GM10266 (cell line): ENCODE data around the gene BAIAP2L1.
"Not testable (repeated sequence)": the region's sequence is repeated elsewhere in the genome, so short reads cannot be mapped to it uniquely, and the experiment has no call there.

Experiments used
- DNase-seq: peaks from one replicate; pipeline ENCODE4 v3.0.0; 2012; ENCODE audit errors: extremely low spot score
- TF ChIP-seq, protein P1 (sequence below): IDR thresholded peaks from 2 replicates; pipeline ENCODE4 v1.5.1; 2012; ENCODE audit warnings: mild to moderate bottlenecking, low read depth; ENCODE audit not compliant: control insufficient read depth, insufficient read depth; ENCODE audit errors: missing control alignments

The BAIAP2L1 gene

DNA sequence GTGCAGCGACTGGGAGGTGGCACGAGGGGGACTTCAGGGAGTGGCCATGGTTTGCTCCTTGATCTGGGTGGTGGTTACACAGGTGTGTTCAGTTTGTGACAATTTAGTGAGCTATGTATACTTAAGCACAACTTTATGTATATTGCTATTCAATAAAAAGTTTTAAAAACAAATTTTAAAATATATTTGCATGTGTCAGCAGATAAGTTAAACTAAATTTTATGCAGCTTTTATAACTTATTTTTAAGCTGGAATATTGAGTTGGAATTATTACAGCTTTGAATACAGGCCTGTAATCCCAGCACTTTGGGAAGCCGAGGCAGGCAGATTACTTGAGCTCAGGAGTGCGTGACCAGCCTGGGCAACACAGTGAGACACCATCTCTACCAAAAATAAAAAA, 5.4 kb downstream of the BAIAP2L1 start:
- no peak for DNase-seq
- TF ChIP-seq, protein P1, sequence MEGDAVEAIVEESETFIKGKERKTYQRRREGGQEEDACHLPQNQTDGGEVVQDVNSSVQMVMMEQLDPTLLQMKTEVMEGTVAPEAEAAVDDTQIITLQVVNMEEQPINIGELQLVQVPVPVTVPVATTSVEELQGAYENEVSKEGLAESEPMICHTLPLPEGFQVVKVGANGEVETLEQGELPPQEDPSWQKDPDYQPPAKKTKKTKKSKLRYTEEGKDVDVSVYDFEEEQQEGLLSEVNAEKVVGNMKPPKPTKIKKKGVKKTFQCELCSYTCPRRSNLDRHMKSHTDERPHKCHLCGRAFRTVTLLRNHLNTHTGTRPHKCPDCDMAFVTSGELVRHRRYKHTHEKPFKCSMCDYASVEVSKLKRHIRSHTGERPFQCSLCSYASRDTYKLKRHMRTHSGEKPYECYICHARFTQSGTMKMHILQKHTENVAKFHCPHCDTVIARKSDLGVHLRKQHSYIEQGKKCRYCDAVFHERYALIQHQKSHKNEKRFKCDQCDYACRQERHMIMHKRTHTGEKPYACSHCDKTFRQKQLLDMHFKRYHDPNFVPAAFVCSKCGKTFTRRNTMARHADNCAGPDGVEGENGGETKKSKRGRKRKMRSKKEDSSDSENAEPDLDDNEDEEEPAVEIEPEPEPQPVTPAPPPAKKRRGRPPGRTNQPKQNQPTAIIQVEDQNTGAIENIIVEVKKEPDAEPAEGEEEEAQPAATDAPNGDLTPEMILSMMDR, result no peak

DNA sequence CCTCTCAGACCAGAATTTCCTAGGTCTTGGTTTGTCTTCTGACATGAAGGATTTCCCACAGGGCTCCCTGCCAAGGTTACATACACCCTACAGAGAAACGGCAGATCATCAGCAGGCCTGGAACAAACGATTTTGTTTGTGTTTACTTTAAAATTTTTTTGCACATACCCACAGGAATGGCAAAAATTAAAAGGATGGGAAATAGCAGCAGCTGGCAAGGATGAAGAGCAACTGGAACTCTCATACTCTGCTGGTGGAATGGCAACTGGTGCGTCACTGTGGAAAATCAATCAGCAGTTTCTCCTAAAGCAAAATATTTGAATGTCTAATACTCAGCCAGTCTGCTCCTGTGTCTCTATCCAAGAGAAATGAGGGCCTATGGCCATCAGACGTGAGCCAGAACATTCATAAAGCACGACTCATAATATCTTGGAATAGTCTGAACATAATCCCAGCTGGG, 6.5 kb downstream of the BAIAP2L1 start:
- TF ChIP-seq, protein P1, result no peak
- DNase-seq, result no peak

DNA sequence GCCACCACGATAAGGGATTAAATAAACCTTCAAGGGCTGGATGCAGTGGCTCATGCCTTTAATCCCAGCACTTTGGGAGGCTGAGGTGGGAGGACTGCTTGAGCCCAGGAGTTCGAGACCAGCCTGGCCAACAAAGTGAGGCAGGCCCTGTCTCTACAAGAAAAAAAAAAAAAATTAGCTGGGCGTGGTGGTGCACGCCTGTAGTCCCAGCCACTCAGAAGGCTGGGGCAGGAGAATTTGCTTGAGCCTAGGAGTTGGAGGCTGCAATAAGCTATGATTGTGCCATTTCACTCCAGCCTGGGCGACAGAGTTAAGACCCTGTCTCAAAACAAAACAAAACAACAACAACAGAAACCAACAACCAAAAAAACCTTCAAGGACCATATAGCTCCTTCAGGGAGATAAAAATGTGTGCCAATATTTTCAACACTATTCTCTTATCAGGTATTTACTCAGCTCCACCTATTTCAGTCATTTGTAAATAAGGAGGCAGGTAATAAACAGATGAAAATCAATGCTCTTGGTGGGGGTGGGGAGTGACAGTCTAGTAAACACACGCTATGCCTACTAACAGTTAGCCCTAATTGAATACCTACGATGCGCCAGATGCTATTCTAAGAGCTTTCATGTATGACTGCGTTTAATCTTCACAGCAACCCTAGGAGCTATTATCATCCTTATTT, 13.2 kb downstream of the BAIAP2L1 start:
- TF ChIP-seq, protein P1, result no peak
- DNase-seq, result no peak

DNA sequence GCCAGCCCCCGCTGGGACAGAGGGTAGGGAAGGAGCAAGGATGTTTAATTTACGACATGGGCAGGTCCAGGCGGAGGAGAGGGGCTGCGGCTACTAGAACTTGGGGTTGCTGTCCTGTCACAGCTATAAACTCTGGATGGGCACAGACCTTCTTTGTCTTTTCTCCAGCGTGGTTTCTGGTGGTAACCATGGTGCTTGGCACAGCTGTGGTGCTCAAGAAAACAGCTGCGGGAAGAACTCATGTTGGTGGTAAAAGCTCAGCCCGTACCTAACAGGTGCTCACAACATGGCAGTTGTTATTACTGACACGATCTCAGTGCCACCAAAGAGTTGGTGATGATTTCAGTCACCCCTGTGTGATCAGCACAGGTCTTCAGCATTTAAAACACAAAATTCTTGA, 13.8 kb downstream of the BAIAP2L1 start:
- TF ChIP-seq, protein P1, result no peak
- DNase-seq, result no peak

- DNase-seq, result not testable (repeated sequence)
Observed at GRCh38 chr7:98385532-98385931, 15.4 kb downstream of the BAIAP2L1 start.

DNA sequence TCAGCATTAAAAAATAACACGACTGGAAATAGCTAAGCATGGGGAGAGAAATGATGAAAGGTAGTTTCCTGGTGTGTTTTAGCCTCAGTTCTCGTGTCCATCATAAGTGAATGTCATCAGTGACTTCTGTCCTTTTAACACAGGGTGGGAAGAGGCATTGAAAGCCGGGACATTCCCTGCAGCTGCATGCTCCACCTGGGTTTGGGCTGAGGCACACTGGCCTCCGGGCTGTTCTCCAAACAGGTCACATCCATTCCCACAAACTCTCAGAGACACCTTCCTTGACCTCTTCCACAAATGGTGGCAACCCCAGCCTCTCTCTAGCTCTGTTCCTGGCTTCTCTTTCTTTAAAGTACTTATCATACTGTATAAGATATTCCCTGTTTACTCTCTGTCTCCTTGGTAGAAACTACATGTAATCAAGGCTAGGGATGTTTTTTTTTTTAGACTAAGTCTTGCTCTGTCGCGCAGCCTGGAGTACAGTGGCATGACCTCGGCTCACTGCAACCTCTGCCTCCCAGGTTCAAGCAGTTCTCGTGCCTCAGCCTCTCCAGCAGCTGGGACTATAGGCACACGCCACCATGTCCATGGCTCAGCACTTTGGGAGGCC, 22.6 kb downstream of the BAIAP2L1 start:
- TF ChIP-seq, protein P1, result no peak
- DNase-seq, result no peak

DNA sequence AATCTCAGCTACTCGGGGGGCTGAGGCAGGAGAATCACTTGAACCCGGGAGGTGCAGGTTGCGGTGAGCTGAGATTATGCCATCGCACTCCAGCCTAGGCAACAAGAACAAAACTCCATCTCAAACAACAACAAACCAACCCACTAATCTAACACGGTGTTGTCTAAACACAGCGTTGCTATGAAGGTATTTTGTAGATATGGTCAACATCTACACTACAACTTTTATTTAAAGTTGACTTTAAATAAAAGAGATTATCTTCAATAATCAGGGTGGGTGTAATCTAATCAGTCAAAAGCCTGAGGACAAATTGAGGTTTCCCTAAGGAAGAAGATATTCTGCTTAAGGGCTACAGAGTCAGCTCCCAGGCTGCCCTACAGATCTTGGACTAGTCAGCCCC, 24.2 kb downstream of the BAIAP2L1 start:
- TF ChIP-seq, protein P1, result no peak
- no peak for DNase-seq

DNA sequence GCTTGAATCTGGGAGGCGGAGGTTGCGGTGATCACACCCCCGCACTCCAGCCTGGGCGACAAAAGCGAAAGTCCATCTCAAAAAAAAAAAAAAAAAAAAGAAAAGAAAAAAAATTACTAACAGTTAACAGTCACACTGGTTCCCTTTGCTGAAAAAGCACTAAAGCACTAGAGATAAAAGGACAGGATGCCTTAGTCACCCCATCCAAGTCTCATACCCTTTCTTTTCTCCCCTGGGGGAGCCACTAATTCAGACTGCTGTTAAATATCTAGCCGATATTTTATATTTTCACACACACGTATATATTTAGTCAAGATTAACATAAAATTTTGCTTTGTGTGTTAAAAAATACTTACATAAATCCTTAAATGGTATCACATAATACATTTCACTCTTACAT, 25.2 kb downstream of the BAIAP2L1 start:
- DNase-seq, result no peak
- TF ChIP-seq, protein P1, result no peak
